HEK293 (cell line): ENCODE data around the gene OPHN1.

Experiments
- CTCF ChIA-PET: fragments of 350-600 bp; formaldehyde crosslinking; extraction: SDS; loops from one replicate; lab custom pipeline; 2021; ENCODE audit warnings: antibody characterized with exemption; lab: Yijun Ruan, JAX
- POLR2A ChIA-PET: fragments of 300-600 bp; formaldehyde crosslinking; extraction: SDS; loops from one replicate; lab custom pipeline; 2020; ENCODE audit warnings: antibody characterized with exemption, inconsistent platforms; lab: Yijun Ruan, JAX
- H3K27ac ChIP-seq: fragments of 200-500 bp; sonication (Bioruptor generic); 2 replicates; pipeline ENCODE4 v1.5.1; 2014; ENCODE audit warnings: low read depth, low read length, control low read depth, inconsistent platforms; ENCODE audit errors: extremely low read depth
- H3K36me3 ChIP-seq, 2 experiments: fragments of 200-500 bp in 1 of 2; sonication (Bioruptor generic) in 1 of 2; 1 replicate in 1 of 2; 2 replicates in 1 of 2; pipeline ENCODE4 v1.5.1; 2014 to 2017; ENCODE audit warnings: inconsistent platforms in 2 of 2, low read length in 2 of 2; ENCODE audit not compliant: control insufficient read depth in 2 of 2, insufficient read depth in 1 of 2
- H3K4me1 ChIP-seq: fragments of 200-500 bp; sonication (Bioruptor generic); 2 replicates; pipeline ENCODE4 v1.5.1; 2014; ENCODE audit warnings: mild to moderate bottlenecking, low read length, inconsistent platforms; ENCODE audit not compliant: control insufficient read depth, insufficient read depth
- H3K4me3 ChIP-seq: 2 replicates; pipeline ENCODE4 v1.5.1; 2011; ENCODE audit warnings: low read depth, mild to moderate bottlenecking, control low read depth, low read length, moderate library complexity
- H3K9me3 ChIP-seq: fragments of 200-500 bp; sonication (Bioruptor generic); 2 replicates; pipeline ENCODE4 v1.5.1; 2014; ENCODE audit warnings: low read depth, low read length, inconsistent platforms; ENCODE audit not compliant: control insufficient read depth, insufficient read depth
- BCL11B ChIP-seq: fragments of 450-650 bp; formaldehyde crosslinking; IDR thresholded peaks from 2 replicates; pipeline ENCODE4 v1.5.1; 2016; ENCODE audit warnings: low read depth, missing biosample characterization, missing genetic modification characterization
- BCL6B ChIP-seq: fragments of 450-650 bp; formaldehyde crosslinking; IDR thresholded peaks from 2 replicates; pipeline ENCODE4 v1.5.1; 2017; ENCODE audit warnings: missing biosample characterization, missing genetic modification characterization
- KLF10 ChIP-seq: fragments of 450-650 bp; IDR thresholded peaks from 2 replicates; pipeline ENCODE4 v1.5.1; 2018; ENCODE audit warnings: missing biosample characterization, mild to moderate bottlenecking, missing genetic modification characterization
- KLF8 ChIP-seq: fragments of 450-650 bp; formaldehyde crosslinking; IDR thresholded peaks from 2 replicates; pipeline ENCODE4 v1.5.1; 2016; ENCODE audit warnings: missing biosample characterization, missing genetic modification characterization
- KLF9 ChIP-seq: fragments of 450-650 bp; formaldehyde crosslinking; IDR thresholded peaks from 2 replicates; pipeline ENCODE4 v1.5.1; 2016; ENCODE audit warnings: missing biosample characterization, missing genetic modification characterization, low read depth
- SALL2 ChIP-seq: fragments of 450-650 bp; formaldehyde crosslinking; IDR thresholded peaks from 2 replicates; pipeline ENCODE4 v1.5.0; 2017; ENCODE audit warnings: missing biosample characterization, mild to moderate bottlenecking, missing genetic modification characterization, borderline replicate concordance
- WT1 ChIP-seq: fragments of 450-650 bp; formaldehyde crosslinking; IDR thresholded peaks from 2 replicates; pipeline ENCODE4 v1.5.1; 2016; ENCODE audit warnings: missing biosample characterization, missing genetic modification characterization
- ZBTB11 ChIP-seq: fragments of 450-650 bp; formaldehyde crosslinking; conservative IDR thresholded peaks from 2 replicates; pipeline ENCODE4 v1.5.1; 2016; ENCODE audit warnings: low read depth, missing biosample characterization, missing genetic modification characterization
- ZNF138 ChIP-seq: fragments of 450-650 bp; formaldehyde crosslinking; IDR thresholded peaks from 2 replicates; pipeline ENCODE4 v1.5.1; 2016; ENCODE audit warnings: missing biosample characterization, missing genetic modification characterization, borderline replicate concordance
- ZNF211 ChIP-seq: fragments of 450-650 bp; formaldehyde crosslinking; IDR thresholded peaks from 2 replicates; pipeline ENCODE4 v1.5.1; 2016; ENCODE audit warnings: low read depth, missing biosample characterization, missing genetic modification characterization
- ZNF292 ChIP-seq: fragments of 450-650 bp; formaldehyde crosslinking; IDR thresholded peaks from 2 replicates; pipeline ENCODE4 v1.5.1; 2016; ENCODE audit warnings: low read depth, missing biosample characterization, missing genetic modification characterization, borderline replicate concordance
- ZNF302 ChIP-seq: fragments of 450-650 bp; formaldehyde crosslinking; IDR thresholded peaks from 2 replicates; pipeline ENCODE4 v1.5.1; 2016; ENCODE audit warnings: missing biosample characterization, missing genetic modification characterization, low read depth
- ZNF354C ChIP-seq: fragments of 450-650 bp; formaldehyde crosslinking; IDR thresholded peaks from 2 replicates; pipeline ENCODE4 v1.5.1; 2016; ENCODE audit warnings: missing biosample characterization, missing genetic modification characterization, low read depth, borderline replicate concordance
- ZNF654 ChIP-seq: fragments of 450-650 bp; formaldehyde crosslinking; IDR thresholded peaks from 2 replicates; pipeline ENCODE4 v1.5.1; 2016; ENCODE audit warnings: low read depth, missing biosample characterization, missing genetic modification characterization
- ZNF776 ChIP-seq: fragments of 450-650 bp; formaldehyde crosslinking; IDR thresholded peaks from 2 replicates; pipeline ENCODE4 v1.5.0; 2017; ENCODE audit warnings: missing biosample characterization, missing genetic modification characterization, borderline replicate concordance
- ZNF777 ChIP-seq: fragments of 450-650 bp; formaldehyde crosslinking; IDR thresholded peaks from 2 replicates; pipeline ENCODE4 v1.5.1; 2017; ENCODE audit warnings: missing biosample characterization, missing genetic modification characterization, borderline replicate concordance
- TF ChIP-seq, protein P1 (sequence below): fragments of 450-650 bp; formaldehyde crosslinking; IDR thresholded peaks from 2 replicates; pipeline ENCODE4 v1.5.1; 2016; ENCODE audit warnings: missing biosample characterization, missing genetic modification characterization

The OPHN1 gene

GRCh38 chrX:68421636-68422035 is 11.7 kb downstream of the OPHN1 start:
- POLR2A ChIA-PET: no interaction called here
- Histone ChIP-seq H3K4me3 (no peak overlapping the region), H3K9me3 (no peaks in the 10 kb centered on the region), H3K36me3 (no peaks in the 10 kb centered on the region; a peak in 1 of 3 replicates)
- no peak for TF ChIP-seq ZNF776 (tag by site-specific recombination)
- TF ChIP-seq ZNF302 (tag by site-specific recombination): no peak
- TF ChIP-seq KLF8 (tag by site-specific recombination): no peak
- TF ChIP-seq ZBTB11 (tag by site-specific recombination): no peak
- no peak for TF ChIP-seq ZNF292
- no peak for TF ChIP-seq ZNF777 (tag by site-specific recombination)
- no peak for TF ChIP-seq KLF9 (tag by site-specific recombination)
- TF ChIP-seq, protein P1, sequence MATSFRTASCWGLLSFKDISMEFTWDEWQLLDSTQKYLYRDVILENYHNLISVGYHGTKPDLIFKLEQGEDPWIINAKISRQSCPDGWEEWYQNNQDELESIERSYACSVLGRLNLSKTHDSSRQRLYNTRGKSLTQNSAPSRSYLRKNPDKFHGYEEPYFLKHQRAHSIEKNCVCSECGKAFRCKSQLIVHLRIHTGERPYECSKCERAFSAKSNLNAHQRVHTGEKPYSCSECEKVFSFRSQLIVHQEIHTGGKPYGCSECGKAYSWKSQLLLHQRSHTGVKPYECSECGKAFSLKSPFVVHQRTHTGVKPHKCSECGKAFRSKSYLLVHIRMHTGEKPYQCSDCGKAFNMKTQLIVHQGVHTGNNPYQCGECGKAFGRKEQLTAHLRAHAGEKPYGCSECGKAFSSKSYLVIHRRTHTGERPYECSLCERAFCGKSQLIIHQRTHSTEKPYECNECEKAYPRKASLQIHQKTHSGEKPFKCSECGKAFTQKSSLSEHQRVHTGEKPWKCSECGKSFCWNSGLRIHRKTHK (tag by site-specific recombination): no peak
- TF ChIP-seq ZNF211 (tag by site-specific recombination): no peak
- TF ChIP-seq, all 188 proteins: peak for 0
- H3K4me1 ChIP-seq: peaks cover 1% of the 10 kb centered on the region; the same call in 1 of the 2 replicates
- no peak overlapping the region for H3K27ac ChIP-seq
- CTCF ChIA-PET: interaction anchor here (0.7 to 1.5 kb wide), 3 partner anchors 11 to 90 kb away, joined by 3 to 4 read pairs (median 3); partner anchors contain the start of gene OPHN1

DNA sequence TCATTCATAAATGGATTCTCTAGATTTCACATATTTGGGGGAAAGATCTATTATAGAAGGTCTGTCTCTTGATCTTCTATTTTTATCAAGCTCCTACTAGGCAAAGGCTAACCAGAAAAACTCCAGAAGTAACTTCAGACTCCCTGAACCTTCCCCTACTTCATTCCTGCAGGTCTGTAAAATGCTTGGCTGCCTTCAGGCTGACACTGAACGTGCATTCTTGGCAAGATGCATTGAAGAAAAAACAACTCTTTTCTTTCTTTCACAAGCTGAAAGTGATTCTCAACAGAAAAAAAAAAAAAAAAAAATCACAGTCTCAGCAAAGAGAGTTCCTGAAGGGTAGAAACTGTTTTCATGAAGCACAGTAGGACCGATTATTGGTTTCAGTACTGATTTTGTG is 12.7 kb downstream of the OPHN1 start:
- Histone ChIP-seq H3K4me3 (no peak overlapping the region), H3K36me3 (no peaks in the 10 kb centered on the region; a peak in 1 of 3 replicates), H3K9me3 (no peaks in the 10 kb centered on the region), H3K4me1 (peaks cover 7% of the 10 kb centered on the region; the same call in 1 of the 2 replicates), H3K27ac (no peak overlapping the region)
- TF ChIP-seq, protein P1 (tag by site-specific recombination): no peak
- TF ChIP-seq BCL11B (tag by site-specific recombination): no peak
- TF ChIP-seq SALL2 (tag by site-specific recombination): no peak
- TF ChIP-seq ZNF138 (tag by site-specific recombination): no peak
- TF ChIP-seq ZNF654 (tag by site-specific recombination): no peak
- no peak for TF ChIP-seq WT1 (tag by site-specific recombination)
- TF ChIP-seq ZNF354C: no peak
- no peak for TF ChIP-seq BCL6B (tag by site-specific recombination)
- no peak for TF ChIP-seq KLF10 (tag by site-specific recombination)
- ChIA-PET POLR2A (no interaction called here), CTCF (interaction anchor here (0.6 kb wide), 1 partner anchor 87 kb away, joined by 3 read pairs; no protein-coding TSS in a partner anchor)
